ENCODE data around the gene PDE4B.
A peak's percentile ranks its signal among the peaks of the same experiment; 100 is the strongest.
"Not testable (repeated sequence)": the region's sequence is repeated elsewhere in the genome, so short reads cannot be mapped to it uniquely, and the experiment has no call there.

Gene PDE4B

GRCh38 chr1:65995336-65995735 is 202.6 kb downstream of the PDE4B start:
- no peaks in the 10 kb centered on the region; the same call in 1 of the 2 replicates for H3K4me1 ChIP-seq
- DNase-seq = no peak
- no peaks in the 10 kb centered on the region for H3K36me3 ChIP-seq
- H3K9me3 ChIP-seq = no peaks in the 10 kb centered on the region
- no peaks in the 10 kb centered on the region for H3K27me3 ChIP-seq
- H3K4me3 ChIP-seq (ENCODE audit: low read depth, low read length) = peak overlapping the region; percentile 90
- no peak for TF ChIP-seq CTCF (IDR thresholded peaks at IDR 0.05; ENCODE audit: low read depth, low read length)

GRCh38 chr1:65995928-65996327 is 203.2 kb downstream of the PDE4B start:
- Histone ChIP-seq H3K4me1 (no peaks in the 10 kb centered on the region; the same call in 1 of the 2 replicates), H3K27me3 (no peaks in the 10 kb centered on the region)

DNA sequence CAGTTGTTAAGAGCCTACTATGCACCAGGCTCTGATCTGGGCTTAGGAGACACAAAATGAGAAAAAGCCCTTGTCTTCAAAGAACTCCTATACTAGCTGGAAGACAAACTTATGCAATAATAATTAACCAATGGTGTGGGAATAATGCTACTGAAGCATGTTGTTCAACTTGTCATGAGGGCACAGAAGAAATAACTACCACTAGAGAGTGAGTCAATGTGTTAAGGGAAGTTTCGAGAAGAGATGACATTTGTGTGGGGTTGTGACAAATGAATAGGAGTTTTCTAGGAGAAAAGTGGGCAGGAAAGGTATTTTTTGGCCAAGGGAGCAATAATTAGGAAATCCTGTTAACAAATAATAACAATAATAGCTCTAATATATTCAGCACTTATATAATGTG is 205.0 kb downstream of the PDE4B start:
- no peak for DNase-seq
- Histone ChIP-seq H3K9me3 (no peaks in the 10 kb centered on the region), H3K4me3 (ENCODE audit: low read depth, low read length) (no peak overlapping the region; the same call in 1 of the 2 replicates), H3K27me3 (no peaks in the 10 kb centered on the region), H3K36me3 (no peaks in the 10 kb centered on the region), H3K4me1 (no peaks in the 10 kb centered on the region; the same call in 1 of the 2 replicates)
- no peak for TF ChIP-seq CTCF (IDR thresholded peaks at IDR 0.05; ENCODE audit: low read depth, low read length)

More at GRCh38 chr1:65995928-65996327, 203.2 kb downstream of the PDE4B start:
- H3K9me3 ChIP-seq = no peaks in the 10 kb centered on the region
- DNase-seq = no peak
- H3K4me3 ChIP-seq (ENCODE audit: low read depth, low read length) = peak overlapping the region; percentile 90
- no peaks in the 10 kb centered on the region for H3K36me3 ChIP-seq
- no peak for TF ChIP-seq CTCF (IDR thresholded peaks at IDR 0.05; ENCODE audit: low read depth, low read length)

DNA sequence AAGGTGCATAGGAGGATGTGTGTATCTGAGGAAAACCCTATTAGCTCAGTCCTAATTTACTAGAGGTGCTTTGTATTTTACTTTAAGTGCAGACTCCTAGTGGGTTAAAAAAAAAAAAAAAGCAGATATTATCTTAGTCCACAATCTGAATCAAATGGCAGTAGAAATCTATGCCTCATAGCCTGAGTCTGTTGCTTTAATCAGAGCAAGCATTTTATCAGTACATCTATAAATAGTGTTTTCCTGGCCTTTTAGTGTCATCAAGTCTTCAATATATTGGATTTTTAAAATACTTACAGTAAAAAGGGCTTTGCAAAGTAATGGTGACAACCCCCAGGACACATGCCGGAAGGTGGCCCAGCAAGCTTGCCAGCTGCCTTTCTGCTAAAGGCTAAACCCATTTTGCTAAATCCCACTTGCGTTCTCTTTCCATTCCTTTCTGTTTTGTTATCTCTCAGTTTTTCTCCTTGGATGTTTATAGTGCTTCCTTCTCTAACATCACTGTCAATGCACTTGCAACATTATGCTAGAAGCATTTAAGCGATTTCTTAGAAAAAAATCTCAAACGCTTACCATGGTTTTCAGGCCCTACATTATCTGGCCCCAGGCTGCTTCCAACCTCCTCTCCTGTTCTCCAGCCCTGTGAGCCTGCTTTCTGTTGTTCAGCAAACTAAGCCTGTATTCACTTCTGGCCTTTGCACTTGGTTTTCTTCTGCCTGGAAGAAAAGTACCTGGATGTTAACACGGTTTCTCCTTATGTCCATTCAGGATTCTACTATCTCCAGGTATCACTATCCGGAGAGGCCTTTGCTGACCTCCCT is 206.3 kb downstream of the PDE4B start:
- Histone ChIP-seq H3K9me3 (no peaks in the 10 kb centered on the region), H3K4me3 (ENCODE audit: low read depth, low read length) (peak overlapping the region; percentile 25), H3K27me3 (no peaks in the 10 kb centered on the region), H3K4me1 (no peaks in the 10 kb centered on the region; the same call in 1 of the 2 replicates), H3K36me3 (no peaks in the 10 kb centered on the region)
- no peak for TF ChIP-seq CTCF (IDR thresholded peaks at IDR 0.05; ENCODE audit: low read depth, low read length)
- DNase-seq = peak; percentile 11

DNA sequence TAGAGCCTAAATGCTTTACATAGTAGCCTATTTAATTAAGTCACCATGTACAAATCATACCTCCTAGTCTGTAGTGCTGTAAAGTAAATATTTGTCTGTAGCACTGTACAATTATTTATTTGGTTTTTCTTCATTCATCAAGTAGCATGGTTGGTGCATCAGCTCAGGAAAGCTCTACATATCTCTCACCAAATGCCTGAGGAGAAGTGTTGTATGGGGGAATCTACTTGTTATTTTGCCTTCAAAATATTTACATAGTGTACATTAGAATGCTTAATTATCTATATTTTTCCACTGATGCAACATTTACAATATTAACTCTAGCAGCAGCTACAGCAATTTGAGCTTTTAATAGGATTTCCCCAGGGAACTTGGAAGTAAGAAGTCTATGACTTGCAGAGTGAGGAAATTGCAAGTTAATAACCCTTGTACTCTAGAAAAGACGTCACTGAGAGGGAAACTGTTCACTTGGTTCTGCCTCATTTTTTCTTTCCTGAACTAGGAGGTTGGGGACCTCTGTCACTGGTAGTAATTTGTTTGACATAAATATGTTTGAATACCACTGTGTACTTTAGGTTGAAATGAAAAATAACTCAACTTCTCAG is 207.4 kb downstream of the PDE4B start:
- DNase-seq = no peak
- H3K9me3 ChIP-seq = no peaks in the 10 kb centered on the region
- H3K27me3 ChIP-seq = no peaks in the 10 kb centered on the region
- H3K4me1 ChIP-seq = no peaks in the 10 kb centered on the region; the same call in 1 of the 2 replicates
- H3K36me3 ChIP-seq = no peaks in the 10 kb centered on the region
- TF ChIP-seq CTCF (IDR thresholded peaks at IDR 0.05; ENCODE audit: low read depth, low read length) = no peak
- no peak overlapping the region for H3K4me3 ChIP-seq (ENCODE audit: low read depth, low read length)

DNA sequence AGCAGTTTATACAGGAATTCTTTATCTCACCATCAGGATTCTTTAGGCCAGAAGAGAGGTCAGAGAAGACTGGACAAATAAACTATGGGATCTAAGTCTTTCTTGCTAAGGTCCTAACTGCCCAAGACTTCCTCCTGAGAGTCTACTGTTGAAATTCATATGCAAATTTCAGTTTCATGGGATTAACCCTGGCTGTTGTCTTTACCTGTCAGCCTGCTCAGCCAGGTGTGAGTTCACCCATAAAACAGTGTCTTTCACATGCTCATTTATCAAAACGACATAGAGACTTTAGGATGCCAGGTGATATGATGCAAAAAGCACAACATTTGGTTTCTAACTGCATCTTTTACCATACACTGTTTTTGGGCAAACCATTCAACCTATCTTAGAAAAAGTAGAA is 211.0 kb downstream of the PDE4B start:
- no peak for DNase-seq
- H3K27me3 ChIP-seq = no peaks in the 10 kb centered on the region
- TF ChIP-seq CTCF (IDR thresholded peaks at IDR 0.05; ENCODE audit: low read depth, low read length) = no peak
- no peaks in the 10 kb centered on the region for H3K36me3 ChIP-seq
- H3K9me3 ChIP-seq = no peaks in the 10 kb centered on the region
- H3K4me1 ChIP-seq = no peaks in the 10 kb centered on the region; the same call in 1 of the 2 replicates
- H3K4me3 ChIP-seq (ENCODE audit: low read depth, low read length) = no peak overlapping the region

DNA sequence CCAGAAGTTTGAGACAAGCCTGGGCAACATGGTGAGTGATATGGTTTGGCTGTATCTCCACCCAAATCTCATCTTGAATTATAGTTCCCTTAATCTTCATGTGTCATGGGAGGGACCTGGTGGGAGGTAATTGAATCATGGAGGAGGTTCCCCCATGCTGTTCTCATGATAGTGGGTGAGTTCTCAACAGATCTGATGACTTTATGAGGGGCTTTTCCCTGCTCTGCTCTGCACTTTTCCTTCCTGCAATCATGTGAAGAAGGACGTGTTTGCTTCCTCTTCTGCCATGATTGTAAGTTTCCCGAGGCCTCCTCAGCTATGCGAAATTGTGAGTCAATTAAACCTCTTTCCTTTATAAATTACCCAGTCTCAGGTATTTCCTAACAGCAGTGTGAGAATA is 213.8 kb downstream of the PDE4B start:
- not testable (repeated sequence) for H3K27me3 ChIP-seq; H3K4me3 ChIP-seq (ENCODE audit: low read depth, low read length); H3K36me3 ChIP-seq; H3K9me3 ChIP-seq; DNase-seq; H3K4me1 ChIP-seq

Measured in BE2C (cell line).